Activated T-cell treated with anti-CD3 and anti-CD28 coated beads for 1 hour (primary cell): Measurements from ENCODE around the gene GXYLT1.
"Not testable (repeated sequence)": the region's sequence is repeated elsewhere in the genome, so short reads cannot be mapped to it uniquely, and the experiment has no call there.

ENCODE experiments used
- DNase-seq: peaks from one replicate; pipeline ENCODE4 v3.0.0-alpha.2; 2020; ENCODE audit warnings: low read depth

Gene GXYLT1

GRCh38 chr12:42097971-42098370 is 46.7 kb downstream of the GXYLT1 start:
- DNase-seq, result no peak

GRCh38 chr12:42094277-42094676 is 50.4 kb downstream of the GXYLT1 start:
- DNase-seq, result no peak

- DNase-seq, result no peak
Observed at GRCh38 chr12:42091769-42092168, 52.9 kb downstream of the GXYLT1 start.

- DNase-seq, result no peak
Observed at GRCh38 chr12:42090899-42091298, 53.8 kb downstream of the GXYLT1 start.

- DNase-seq, result no peak
Observed at GRCh38 chr12:42086031-42086430, 58.6 kb downstream of the GXYLT1 start.

GRCh38 chr12:42085594-42085993 is 59.1 kb downstream of the GXYLT1 start:
- no peak for DNase-seq

GRCh38 chr12:42084522-42084921 is 60.2 kb downstream of the GXYLT1 start:
- DNase-seq, result no peak

- no peak for DNase-seq
Observed at GRCh38 chr12:42076976-42077375, 67.7 kb downstream of the GXYLT1 start.

- no peak for DNase-seq
Observed at GRCh38 chr12:42070036-42070435, 74.6 kb downstream of the GXYLT1 start.

- no peak for DNase-seq
Observed at GRCh38 chr12:42059127-42059526, 85.5 kb downstream of the GXYLT1 start.

GRCh38 chr12:42056130-42056529 is 88.5 kb downstream of the GXYLT1 start:
- DNase-seq, result no peak

GRCh38 chr12:42053456-42053855 is 91.2 kb downstream of the GXYLT1 start:
- DNase-seq, result no peak

- DNase-seq, result not testable (repeated sequence)
Observed at GRCh38 chr12:42048980-42049379, 95.7 kb downstream of the GXYLT1 start.

GRCh38 chr12:42039577-42039976 is 105.1 kb downstream of the GXYLT1 start:
- no peak for DNase-seq

- DNase-seq, result no peak
Observed at GRCh38 chr12:42039176-42039575, 105.5 kb downstream of the GXYLT1 start.

GRCh38 chr12:42031847-42032564 is 112.7 kb downstream of the GXYLT1 start:
- DNase-seq, result no peak
